GM19023 (cell line): ENCODE data around the gene MYBBP1A.

Experiments used
- ATAC-seq: cut with Tn5 transposase; IDR thresholded peaks from one replicate; pipeline ENCODE4 v1.9.1; 2021; ENCODE audit warnings: mild to moderate bottlenecking, moderate library complexity; ENCODE audit not compliant: unreplicated experiment

The MYBBP1A gene

DNA sequence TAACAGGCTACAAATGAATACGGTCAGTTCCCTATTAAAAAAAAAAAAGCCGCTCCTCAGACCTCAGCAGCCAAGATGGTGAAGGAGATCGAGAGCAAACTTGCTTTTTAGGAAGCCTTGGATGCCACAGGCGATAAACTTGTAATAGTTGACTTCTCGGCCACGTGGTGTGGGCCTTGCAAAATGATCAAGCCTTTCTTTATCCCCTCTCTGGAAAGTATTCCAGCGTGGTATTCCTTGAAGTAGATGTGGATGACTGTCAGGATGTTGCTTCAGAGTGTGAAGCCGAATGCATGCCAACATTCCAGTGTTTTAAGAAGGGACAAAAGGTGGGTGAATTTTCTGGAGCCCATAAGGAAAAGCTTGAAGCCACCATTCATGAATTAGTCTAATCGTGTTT is 16.9 kb upstream of the MYBBP1A start:
- ATAC-seq, result no peak

DNA sequence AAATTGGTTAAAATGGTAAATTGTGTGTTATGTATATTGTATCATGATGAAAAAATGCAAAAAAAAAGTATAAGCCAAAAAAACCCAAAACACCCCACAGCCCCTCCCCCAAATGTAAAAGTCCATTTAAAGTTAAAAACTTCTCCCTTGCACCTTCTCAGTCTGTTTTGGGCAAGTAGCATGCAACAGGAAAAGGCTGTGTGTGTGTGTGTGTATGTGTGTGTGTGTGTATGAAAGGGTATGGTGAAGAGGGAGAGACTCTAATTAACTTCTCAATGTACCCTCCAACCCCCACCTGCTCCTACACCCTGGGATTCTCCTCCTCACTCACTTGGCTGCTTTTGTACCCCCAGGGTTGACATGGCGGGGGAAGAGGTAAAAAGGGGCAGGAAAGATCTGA is 14.4 kb upstream of the MYBBP1A start:
- no peak for ATAC-seq

DNA sequence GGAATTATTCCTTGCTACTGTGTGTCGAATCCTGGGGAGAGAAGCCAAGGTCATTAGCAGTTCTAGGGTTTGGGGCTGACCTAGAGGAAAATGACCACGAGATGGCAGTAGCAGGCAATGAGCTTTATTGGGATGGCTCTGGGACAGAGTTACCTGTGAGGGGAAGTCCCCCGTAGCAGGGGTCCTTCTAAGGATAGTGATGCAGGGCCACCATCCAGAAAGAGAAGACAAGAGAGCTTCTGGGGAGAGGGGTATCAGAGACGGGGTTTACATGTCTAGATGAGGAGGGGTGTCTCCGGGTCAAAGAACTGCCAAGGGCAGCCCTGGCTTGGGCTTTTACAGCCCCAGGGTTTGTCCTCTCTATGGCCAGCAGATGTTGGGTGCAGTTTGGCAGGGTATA is 11.6 kb upstream of the MYBBP1A start:
- ATAC-seq, result no peak

DNA sequence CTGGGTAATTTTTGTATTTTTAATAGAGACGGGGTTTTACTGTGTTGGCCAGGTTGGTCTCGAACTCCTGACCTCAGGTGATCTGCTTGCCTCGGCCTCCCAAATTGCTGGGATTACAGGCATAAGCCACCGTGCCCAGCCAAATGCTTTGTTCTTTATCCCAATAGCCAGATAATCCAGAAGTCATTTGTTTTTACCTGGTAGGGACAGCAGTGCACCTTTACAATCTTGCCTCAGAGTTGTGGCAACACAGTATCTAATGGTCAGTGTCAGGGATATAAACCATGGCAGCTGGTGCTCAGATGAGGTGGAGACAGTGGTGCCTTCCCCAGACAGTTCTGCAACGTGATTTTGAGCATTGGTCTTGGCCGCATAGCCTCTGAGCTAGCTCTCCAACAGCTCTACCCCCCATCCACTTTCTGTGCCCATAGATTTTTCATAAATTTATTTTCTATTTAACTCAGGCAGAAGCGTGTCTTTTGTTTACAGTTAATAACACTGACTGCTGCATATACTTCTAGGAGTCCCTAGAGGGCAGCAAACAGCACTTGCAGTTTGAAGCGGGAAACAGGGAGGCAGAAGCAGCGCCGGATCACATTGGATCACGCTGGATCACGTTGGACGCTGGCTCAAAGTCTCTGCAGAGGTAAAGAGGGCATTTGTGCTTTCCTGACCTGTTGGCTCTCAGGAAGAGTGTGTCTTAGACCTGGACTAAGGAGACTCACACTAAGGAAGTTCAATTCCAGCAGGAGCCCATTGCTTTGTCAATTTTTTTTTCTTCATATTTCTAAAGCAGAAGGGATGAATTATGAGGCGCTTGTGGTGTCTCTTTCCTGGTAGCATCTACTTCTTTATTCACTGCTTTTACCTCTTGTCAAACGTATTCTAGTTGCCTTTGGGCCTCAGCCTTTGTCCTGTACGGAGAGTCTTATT is 10.3 kb upstream of the MYBBP1A start:
- ATAC-seq, result no peak

DNA sequence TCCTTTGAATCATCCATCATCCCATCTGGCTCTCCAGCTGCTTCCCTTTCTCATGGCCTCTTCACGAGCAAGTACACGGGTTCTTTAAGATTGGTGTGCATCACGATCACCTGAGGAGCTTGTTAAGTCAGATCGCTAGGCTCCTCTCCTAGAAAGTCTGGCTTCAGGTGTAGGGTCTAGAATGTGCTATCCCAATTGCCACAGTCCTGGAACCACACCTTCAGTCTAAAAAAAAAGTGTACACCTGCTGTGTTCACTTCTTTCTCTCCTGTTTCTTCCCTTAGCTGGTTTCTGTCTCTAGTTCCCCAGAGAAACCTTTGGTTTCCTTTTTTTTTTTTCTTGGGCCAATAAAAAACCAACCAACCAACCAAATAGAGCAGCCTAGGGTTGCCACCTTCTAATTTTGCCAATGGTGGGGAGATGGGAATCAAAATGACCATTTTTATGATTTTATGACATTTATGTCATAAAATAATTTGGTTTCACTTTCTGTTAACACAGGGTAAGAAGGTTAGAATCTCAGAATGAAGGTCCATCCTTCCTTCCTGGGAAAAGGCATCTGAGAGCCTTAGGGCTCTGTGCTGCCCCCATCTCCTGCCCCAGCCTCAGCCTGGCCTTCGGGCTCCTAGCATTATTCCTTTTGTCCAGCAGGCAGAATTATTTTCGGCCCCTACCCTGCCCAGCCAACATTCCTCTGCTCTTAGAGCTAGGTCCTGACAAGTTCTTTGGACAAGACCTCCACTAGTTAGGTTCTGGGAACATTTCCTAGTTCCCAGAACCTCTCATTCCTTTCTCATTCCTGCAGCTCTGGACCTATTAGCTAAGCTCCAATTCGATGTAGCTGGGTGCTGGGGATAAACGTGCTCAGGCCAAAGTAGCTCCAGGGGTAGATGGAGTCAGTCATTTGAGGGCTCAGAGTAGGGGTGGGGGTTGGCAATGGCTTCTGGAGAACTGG is 7.1 kb upstream of the MYBBP1A start:
- ATAC-seq, result no peak

DNA sequence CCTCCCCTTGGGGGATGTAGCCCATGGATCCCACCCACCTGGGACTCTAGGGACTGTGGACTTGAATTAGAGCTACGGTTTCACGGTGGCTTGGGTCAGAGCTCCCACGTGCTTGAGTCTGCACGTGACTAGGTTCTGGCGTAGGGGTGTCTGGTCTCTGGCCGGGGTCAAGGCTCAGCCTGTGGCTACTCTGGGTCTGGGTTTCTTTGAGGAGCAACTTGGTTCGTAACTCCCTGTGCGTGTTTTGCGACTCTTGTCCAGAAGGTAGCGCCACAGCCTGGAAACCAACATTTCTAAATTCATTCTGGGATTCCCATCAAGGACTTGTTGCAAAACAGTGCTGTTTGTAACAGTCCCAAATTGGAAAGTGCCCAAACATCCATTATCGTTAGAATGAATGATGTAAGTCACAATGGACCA is 5.7 kb upstream of the MYBBP1A start:
- ATAC-seq, result no peak

DNA sequence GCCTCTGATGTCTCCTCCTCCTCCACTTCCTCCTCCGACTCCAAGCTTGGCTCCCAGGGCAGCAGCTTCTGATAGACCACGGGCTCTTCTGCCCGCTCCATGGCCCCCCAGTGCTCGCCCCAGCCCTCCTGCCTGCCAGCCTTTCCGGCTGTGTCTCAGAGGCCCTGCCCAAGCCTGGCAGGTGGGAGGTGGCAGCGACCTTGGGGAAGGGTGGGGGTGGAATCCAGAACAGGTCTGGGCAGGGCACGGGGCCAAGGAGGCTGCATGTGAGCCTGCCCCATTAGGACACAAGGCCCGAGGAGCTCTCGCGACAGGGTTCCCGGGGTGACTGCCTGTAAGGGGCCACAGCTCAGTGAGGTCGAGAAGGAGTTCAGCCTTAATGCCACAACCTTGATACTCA is 5.2 kb upstream of the MYBBP1A start, which contains the start of gene GGT6:
Gene GGT6 (minus strand): TSS at position 157 of the 400 bp plus-strand sequence. CDS start 56 bp downstream, at position 101.
- ATAC-seq, result no peak

DNA sequence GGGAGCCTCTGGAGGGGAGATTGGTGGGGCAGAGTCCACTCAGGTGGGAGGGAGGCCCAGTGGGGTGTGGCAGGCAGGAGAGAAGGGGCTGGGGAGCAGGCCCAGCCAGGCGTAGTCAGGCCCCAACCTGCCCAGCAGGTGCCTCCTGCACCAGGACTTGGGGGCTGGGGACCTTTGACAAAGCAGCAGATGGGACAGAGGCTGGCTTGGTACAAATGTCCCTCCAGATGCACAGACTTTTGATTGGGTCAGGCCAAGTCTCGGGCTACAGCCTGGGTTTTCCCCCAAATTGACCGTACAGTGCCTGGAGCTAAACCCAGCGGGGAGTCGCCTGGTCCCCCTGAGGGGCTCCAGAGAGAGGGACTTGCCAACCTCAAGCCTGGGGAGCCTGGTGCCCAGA is 4.8 kb upstream of the MYBBP1A start:
- no peak for ATAC-seq

DNA sequence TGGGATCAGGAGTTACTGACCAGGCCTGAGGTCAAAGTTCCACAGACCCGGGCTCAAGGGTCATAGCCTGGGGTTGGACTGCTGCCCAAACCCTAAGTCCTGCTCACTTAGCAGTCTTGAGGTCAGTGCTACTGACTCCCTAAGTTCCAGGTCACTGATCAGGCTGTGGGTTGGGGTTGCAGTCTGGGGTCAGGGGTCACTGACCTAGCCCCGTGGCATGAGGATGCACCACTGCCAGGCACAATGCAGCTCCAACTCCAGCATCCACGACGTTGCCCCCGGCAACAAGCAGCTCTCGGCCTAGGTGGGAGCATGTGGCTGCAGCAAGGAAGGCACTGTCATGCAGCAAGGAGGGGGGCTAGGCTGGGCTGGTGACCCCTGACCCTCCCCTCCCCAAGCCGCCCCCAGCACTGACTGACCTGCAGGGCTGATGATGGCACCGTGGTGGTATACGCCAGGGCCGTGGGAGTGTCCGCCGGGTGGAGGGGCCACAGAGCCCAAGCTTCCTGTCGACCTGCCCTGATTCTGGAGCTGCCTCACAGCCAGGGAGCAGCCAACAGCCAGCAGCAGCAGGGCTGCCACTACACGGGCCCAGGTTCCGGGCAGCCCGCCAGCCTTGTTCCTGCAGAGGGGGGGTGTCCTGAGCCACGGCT is 4.1 kb upstream of the MYBBP1A start:
- ATAC-seq, result no peak

DNA sequence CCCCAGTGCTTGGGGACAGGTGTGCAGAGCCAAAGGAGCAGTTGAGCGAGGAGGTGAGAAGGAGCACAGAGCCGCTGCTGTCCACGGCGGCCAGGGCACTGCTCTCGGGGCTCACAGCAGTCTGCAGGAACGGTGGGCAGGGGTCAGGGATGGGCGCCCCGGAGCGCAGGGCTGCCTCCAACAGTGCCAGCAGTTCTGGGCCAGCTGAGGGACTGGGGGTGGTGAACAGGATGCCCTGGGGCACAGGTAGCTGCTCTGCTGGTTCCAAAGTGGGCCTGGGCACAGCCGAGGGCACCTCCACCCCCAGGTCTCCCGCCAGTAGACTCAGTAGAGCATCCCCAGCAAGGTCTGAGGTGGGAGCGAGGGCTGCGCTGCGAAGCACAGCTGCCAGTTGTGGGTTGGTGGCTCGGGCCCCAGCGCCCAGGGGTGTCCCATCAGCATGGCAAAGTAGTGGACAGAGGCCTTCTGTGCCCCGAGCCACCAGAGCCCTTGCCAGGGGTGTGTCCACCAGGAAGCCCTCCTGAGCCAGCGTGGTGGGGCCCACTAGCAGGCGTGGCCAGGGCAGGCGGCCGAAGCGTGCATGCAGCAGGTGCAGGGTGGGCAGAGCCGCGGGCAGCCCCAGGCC is 3.3 kb upstream of the MYBBP1A start:
- ATAC-seq, result no peak

DNA sequence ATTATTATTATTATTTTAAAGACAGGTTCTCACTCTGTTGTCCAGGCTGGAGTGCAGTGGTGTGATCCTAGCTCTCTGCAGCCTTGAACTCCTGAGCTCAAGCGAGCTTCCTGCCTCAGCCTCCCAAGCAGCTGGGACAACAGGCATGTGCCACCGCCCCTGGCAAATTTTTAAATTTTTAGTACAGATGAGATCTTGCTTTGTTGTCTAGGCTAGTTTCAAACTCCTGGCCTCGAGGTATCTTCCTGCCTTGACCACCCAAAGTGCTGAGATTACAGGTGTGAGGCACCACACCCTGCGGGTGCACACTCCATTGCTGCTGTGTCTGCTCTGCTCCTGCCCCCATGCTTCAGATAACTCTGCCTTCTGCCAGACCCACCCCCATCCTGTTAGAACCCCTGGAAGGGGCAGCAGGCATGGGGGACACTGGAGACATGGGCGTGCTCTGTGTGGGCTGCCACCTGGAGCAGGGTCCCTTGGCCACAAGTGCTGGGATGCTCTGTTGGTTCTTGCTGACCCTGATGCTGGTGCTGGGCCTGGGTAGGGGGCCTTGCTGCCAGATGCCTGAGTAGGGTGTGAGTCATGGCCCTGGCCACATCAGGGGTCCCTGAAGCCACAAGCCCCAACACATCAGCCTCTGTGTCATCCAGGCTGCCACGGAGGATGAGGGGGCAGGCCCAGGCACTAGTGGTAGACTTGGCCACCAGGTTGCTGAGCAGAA is 2.6 kb upstream of the MYBBP1A start:
- no peak for ATAC-seq

DNA sequence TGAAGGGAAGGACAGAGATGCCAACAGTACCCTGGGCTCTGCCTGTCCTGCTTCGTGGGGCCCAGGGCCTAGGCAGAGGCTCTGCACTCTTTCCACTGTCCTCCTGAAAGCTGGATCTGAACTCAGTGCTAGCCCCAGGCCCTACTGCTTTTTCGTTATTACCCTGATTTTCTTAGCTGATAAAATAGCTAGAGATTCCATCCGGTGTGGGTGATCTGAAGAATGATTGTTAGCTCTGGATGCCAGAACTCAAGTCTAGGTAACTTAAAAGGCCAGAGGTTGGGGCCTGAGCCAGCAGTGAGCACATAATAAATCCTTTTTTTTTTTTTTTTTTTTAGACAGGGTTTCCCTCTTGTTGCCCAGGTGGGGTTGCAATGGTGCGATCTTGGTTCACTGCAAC is 1.8 kb upstream of the MYBBP1A start:
- no peak for ATAC-seq

DNA sequence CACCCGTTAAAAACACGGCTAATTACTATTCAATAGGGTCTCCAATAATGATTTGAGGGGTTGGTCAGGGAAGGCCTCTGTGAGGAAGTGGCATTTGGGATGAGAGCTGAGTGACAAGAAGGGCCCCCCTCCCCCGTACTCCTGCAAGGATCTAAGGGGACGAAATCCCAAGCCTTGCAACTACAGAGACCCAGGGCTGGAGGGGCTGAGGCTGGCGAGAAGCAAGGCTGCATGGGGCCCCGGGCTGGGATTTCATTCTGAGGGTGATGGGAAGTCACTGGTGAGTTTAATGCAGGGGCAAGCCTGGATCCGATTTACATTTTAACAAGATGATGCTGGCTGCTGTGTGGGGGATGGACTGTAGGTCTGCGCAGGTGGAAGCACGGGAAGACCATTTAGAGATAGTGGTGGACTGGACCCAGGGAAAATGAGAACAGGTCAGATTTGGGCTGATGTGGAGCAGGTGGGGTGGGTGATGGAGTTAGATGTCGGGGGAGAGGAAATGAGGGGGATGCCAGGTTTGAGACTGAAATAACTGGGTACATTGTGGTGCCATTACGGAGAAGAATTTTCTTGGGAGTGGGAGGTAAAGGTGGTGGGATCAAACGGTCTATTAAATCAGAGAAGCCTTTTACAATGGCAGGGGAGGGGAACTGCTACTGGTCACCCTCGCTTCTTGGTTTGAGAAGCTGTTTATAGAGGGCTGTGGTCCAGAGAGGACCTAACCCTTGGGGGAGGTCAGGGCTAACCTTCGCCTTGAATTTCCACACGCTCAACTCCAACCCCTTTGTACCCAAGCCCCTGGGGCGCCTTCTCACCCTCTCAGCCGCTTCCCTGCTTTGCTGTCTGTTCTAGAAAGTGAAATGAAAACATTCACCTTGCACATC is 932 bp upstream of the MYBBP1A start:
- no peak for ATAC-seq

DNA sequence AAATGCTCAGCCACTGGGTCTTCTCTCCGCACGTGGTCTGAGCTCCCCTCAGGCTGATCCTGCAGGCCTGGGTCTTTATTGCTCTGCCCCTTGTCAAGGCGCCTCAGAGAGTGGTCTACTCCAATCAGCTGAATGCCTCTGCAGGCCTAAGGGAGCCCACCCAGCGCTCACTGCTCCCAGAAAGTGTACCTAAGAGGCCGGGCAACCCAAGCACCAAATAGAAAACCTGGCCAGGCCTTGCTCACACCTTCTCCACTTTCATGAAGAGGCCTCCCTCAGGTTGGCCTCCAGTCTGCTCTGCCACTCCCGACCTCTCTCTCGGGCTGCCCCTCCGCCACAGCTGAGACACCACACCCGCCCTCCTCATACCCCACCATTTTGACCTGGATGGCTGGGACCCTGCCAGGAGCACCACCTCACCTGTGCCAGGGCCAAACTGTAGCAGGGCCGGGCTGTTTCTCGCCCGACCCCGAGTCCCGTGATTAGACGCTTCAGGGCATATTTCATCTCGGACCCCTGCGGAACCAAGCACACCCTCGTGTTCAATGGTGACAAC is 665 bp downstream of the MYBBP1A start:
- ATAC-seq, result no peak

DNA sequence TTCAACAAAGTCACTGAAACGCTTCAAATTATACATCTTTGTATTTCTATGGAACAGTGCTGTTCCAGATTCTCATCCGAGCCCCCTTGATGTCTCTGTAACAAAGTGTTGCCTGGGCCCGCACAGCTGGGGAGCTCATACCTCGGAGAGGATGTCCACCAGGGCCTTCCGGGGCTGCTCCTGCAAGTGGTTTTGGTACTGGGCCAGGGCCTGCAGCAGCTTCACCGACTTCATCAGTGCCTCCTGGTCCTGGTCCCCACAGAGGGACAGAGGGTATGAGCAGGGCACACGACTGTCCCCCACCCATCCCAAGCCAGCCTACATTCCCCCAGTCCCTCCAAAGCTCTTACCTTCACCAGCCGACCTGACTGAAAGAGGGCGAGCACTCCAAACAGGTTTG is 1.5 kb downstream of the MYBBP1A start:
- no peak for ATAC-seq

DNA sequence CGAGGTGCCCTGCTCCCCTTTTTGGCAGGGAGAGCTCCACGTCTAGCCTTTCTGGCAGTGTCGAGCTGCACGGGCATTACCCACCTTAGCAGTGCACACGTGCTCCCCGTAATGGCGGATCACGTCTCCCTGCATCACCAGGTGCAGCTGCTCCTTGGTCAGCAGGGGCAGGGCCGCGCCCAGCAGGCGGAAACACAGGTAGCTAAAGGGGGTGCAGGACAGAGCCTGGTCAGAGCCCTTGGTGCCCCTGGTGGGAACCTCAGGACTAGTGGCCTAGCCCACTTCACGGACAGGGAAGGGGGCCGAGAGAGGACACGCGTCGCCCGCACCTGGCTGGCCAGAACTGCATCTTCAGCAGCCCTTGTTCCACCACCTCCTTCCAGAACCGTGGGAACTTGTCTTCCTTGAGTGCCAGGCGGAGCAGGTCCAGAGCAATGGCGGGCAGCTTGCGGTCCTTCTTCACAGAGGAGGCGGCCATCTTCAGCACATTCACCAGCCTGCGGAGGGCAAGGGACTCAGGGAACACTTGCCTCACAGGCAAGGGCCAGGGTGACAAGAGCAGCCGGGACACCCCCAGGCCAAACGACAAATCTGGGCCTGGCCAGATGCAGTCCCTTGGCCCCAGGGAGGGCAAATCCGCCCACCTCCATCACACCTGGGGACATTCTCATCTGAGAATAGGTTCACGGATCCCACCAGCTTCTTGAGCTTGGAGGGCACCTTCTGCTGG is 3.2 kb downstream of the MYBBP1A start:
- ATAC-seq, result no peak

DNA sequence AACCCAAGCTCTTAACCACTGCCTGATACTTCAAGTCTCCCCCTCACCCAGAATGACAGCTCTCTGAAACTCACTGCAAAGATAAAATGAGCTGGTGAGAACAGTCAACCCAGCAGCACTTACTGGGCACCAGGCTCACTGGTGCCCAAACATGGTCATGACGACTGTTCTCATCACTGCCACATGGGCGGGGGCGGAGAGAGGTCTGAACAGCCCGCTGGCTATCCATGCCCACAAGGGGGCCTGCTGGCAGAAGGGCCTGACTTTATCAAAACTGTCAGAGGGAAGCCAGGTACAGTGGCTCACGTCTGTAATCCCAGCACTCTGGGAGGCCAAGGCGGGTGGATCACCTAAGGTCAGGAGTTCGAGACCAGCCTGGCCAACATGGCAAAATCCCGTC is 4.0 kb downstream of the MYBBP1A start:
- no peak for ATAC-seq

DNA sequence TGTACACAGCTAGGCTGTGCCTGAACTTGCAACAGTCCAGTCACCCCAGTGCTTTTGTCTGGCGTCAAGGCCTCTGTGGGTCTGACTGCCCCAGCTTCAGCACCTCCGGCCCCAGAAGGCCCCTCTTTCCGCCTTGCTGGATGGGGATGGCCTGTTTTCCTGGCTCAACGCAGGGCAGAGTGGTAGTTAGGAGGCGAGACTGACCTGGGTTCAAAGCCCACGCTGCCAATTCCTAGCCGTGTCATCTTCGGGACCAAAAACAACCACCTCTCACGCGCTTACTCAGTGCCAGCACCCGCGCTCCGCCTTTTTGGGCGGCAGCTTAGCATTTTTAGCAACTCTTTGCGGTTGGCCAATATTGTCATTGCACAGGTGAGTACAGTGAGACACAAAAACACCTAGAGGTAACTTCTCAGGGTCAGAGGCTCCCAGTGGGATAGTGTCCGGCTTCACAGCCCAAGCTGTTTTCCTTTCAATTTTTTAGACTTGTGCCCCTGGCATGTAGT is 4.6 kb downstream of the MYBBP1A start:
- no peak for ATAC-seq
